HEK293 (cell line): Measurements from ENCODE around the gene DLGAP5.

Experiments
- CTCF ChIP-seq: fragments of 450-650 bp; formaldehyde crosslinking; IDR thresholded peaks from 2 replicates; pipeline ENCODE4 v1.5.1; 2016; ENCODE audit warnings: missing biosample characterization, missing genetic modification characterization
- PBX3 ChIP-seq: sonication (generic); formaldehyde crosslinking; IDR thresholded peaks from 2 replicates; pipeline ENCODE4 v1.8.1; 2022; ENCODE audit warnings: mild to moderate bottlenecking, moderate library complexity, missing genetic modification reagents
- SP2 ChIP-seq: fragments of 450-650 bp; formaldehyde crosslinking; IDR thresholded peaks from 2 replicates; pipeline ENCODE4 v1.5.1; 2016; ENCODE audit warnings: missing biosample characterization, missing genetic modification characterization
- ZFP37 ChIP-seq: fragments of 450-650 bp; formaldehyde crosslinking; IDR thresholded peaks from 2 replicates; pipeline ENCODE4 v1.5.1; 2016; ENCODE audit warnings: missing biosample characterization, missing genetic modification characterization
- ZNF335 ChIP-seq: fragments of 450-650 bp; formaldehyde crosslinking; conservative IDR thresholded peaks from 2 replicates; pipeline ENCODE4 v1.5.1; 2016; ENCODE audit warnings: missing biosample characterization, missing genetic modification characterization
- ZNF549 ChIP-seq: fragments of 450-650 bp; IDR thresholded peaks from 2 replicates; pipeline ENCODE4 v1.5.1; 2018; ENCODE audit warnings: missing biosample characterization, missing genetic modification characterization, mild to moderate bottlenecking, inconsistent platforms, moderate library complexity
- ZNF585B ChIP-seq: fragments of 450-650 bp; formaldehyde crosslinking; IDR thresholded peaks from 2 replicates; pipeline ENCODE4 v1.5.1; 2016; ENCODE audit warnings: missing biosample characterization, missing genetic modification characterization
- ZNF610 ChIP-seq: fragments of 450-650 bp; formaldehyde crosslinking; IDR thresholded peaks from 2 replicates; pipeline ENCODE4 v1.5.1; 2016; ENCODE audit warnings: missing biosample characterization, missing genetic modification characterization, borderline replicate concordance
- ZNF626 ChIP-seq: fragments of 450-650 bp; sonication (Bioruptor Pico); formaldehyde crosslinking; IDR thresholded peaks from 2 replicates; pipeline ENCODE4 v1.5.1; 2018; ENCODE audit warnings: missing biosample characterization, missing genetic modification characterization, inconsistent platforms
- ZNF660 ChIP-seq: fragments of 450-650 bp; IDR thresholded peaks from 2 replicates; pipeline ENCODE4 v1.5.1; 2018; ENCODE audit warnings: missing biosample characterization, mild to moderate bottlenecking, missing genetic modification characterization
- ZNF704 ChIP-seq: fragments of 450-650 bp; formaldehyde crosslinking; IDR thresholded peaks from 2 replicates; pipeline ENCODE4 v1.5.1; 2016; ENCODE audit warnings: missing biosample characterization, missing genetic modification characterization

- TF ChIP-seq CTCF (tag by site-specific recombination) (no peak), ZNF335 (tag by site-specific recombination) (no peak), ZNF610 (tag by site-specific recombination) (no peak), SP2 (tag by site-specific recombination) (no peak), ZFP37 (no peak), ZNF549 (tag by site-specific recombination) (no peak), ZNF660 (tag by site-specific recombination) (no peak), ZNF626 (tag by site-specific recombination) (no peak), ZNF704 (tag by site-specific recombination) (no peak), PBX3 (CRISPR knock-in tag) (no peak), ZNF585B (tag by site-specific recombination) (no peak)
These were observed 54.2 kb downstream of the DLGAP5 start for GRCh38 chr14:55136885-55137786.
